Epidermal melanocyte (primary cell): ENCODE data around the gene ALG14.
A peak's percentile ranks its signal among the peaks of the same experiment; 100 is the strongest.
"Not testable (repeated sequence)": the region's sequence is repeated elsewhere in the genome, so short reads cannot be mapped to it uniquely, and the experiment has no call there.

Experiments used
- DNase-seq: peaks from one replicate; pipeline ENCODE4 v3.0.0; 2011; ENCODE audit warnings: low spot score; ENCODE audit not compliant: insufficient read length

The ALG14 gene

GRCh38 chr1:95072532-95073419 lies at the start of gene ALG14:
ALG14 (minus strand) TSS chr1:95072951; CDS start chr1:95072898, 53 bp downstream.
- peak; percentile 94 for DNase-seq

GRCh38 chr1:95122151-95122697 lies 49.5 kb upstream of the ALG14 start:
- no peak for DNase-seq

- no peak for DNase-seq
Observed at GRCh38 chr1:95119273-95119672, 46.5 kb upstream of the ALG14 start.

- no peak for DNase-seq
Observed at GRCh38 chr1:95118710-95119109, 46.0 kb upstream of the ALG14 start.

- DNase-seq, result no peak
Observed at GRCh38 chr1:95118067-95118499, 45.3 kb upstream of the ALG14 start.

DNA sequence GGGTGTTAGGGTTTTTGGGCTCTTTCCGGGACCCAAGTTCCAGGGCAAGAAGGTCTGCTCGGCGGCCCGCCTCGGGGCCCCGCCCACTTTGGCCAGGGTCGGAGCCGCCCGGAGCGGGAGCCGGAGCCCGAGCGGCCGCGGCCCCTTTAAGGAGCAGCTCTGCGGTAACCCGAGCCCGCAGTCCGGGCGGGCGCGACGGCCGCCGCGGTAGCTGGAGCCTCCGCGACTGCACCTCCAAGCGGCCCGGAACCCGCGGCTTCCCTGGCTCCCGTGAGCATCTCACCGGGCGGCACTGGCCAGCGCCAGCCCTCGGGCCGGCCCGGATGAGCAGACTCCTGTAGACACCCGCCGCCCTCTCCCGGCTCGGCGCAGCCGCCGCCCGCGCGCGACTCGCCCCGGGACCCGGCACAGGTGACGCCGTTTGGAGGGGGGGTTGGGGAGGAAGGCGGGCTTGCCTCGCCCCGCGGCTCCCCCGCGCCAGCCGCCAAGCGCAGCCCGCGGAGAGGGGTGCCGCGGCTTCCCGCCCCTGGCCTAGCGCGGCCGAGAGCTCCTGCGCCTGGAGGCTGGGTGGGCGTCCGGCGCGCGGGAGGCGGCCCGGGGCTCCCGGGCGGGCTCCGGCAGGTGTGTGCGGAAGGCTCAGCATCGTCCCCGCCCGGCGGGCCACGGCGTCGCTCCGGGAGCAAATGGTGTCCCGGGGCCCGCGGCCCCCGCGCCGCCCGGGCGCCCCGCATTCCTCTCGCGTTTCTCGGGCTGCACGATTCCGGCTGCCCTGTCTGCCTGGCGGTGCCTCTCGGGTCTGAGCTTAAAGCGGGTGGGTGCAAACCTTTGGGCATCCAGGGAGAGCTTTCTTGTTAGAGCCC lies 44.7 kb upstream of the ALG14 start, which contains the start of gene TLCD4:
Gene TLCD4 (plus strand): TSS at position 149 of the 860 bp plus-strand sequence. CDS start 26,547 bp downstream, outside the sequence.
- no peak for DNase-seq

GRCh38 chr1:95116580-95117206 lies 43.9 kb upstream of the ALG14 start:
- DNase-seq, result no peak

DNA sequence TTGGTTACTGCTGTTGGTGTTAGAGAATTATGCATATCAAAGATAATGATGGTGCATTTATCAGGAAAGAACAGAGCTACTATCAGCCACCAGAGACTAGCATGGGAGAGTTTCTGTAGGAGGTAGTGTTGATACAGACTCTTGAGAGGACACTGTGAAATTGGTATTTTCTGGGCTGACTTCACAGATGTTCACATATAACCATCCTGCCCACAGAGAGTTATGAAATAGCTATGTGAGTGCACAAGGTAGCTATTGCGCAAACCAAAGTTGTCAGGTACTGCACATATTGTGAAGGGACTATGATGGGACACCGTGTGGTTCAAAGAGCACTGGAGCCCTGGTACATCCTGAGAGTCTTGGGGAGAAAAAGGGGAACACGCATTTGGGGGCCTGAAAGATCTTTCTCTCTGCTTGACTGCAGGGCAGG lies 43.0 kb upstream of the ALG14 start:
- DNase-seq, result no peak

DNA sequence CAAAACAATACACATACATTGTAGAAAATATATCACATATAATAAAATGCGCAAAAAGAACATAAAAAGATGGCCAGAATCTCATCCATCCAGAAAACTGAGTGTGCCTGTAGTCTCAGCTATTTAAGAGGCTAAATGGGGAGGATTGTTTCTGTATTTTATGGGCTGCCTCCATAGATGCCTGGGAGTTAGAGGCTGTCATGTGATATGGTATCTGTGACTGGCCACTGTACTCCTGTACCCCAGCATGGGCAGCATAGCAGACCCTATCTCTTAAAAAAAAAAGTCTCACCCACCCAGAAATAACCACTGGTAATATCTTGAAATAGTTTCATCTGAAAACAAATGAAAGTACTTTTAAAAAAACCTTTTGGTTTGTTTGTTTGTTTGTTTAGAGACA lies 40.9 kb upstream of the ALG14 start:
- DNase-seq, result no peak

- DNase-seq, result no peak
Observed at GRCh38 chr1:95111014-95111413, 38.3 kb upstream of the ALG14 start.

- no peak for DNase-seq
Observed at GRCh38 chr1:95108792-95109191, 36.0 kb upstream of the ALG14 start.

DNA sequence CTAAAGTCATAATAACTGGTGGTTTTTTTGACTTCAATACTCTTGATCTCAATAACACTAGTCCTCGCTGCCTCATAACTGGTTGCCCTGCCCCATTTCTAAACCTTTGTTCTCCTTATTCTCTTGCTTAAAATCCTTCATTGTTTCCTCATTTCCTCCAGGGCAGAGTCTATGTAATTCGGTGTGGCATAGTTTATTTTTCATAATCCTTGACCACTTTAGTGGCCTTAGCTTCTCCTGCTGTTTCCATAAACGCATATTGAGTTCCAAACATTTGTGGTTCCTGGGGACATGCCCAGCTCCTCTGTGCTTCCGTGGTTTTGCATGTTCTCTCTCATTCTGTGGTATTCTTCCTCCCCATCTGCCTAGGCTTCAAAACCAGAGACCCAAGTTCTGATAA lies 25.4 kb upstream of the ALG14 start:
- DNase-seq, result no peak

- no peak for DNase-seq
Observed at GRCh38 chr1:95097426-95097825, 24.7 kb upstream of the ALG14 start.

DNA sequence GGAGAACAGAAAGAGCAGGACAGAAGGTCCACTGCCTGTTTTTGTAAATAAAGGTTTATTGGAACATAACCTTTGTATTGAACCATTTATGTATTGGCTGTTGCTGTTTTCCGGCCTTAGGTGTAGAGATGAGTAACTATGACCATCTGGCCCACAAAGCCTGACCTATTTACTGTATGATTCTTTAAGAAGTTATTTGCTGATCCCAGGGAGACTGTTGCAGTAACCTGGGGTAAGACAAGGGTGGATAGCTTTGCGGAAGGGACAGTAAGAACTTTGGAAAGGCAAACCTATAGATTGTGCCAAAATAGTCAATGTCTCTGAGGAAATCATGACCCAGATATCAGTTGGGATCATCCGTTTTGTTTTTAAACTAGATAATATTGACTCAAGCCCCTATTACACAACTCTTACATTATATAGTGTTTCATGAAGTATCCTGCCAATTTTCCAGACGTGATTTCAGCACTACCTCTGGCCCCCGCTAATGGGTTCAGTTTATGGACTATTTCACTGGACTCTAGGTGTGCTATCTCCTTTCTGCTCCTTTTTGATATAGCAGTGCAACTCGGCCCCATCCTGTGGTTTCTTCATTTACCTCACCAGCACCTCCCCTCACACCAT lies 23.6 kb upstream of the ALG14 start:
- DNase-seq, result no peak

- DNase-seq, result no peak
Observed at GRCh38 chr1:95095833-95096217, 23.1 kb upstream of the ALG14 start.

GRCh38 chr1:95094923-95095322 lies 22.2 kb upstream of the ALG14 start:
- no peak for DNase-seq

DNA sequence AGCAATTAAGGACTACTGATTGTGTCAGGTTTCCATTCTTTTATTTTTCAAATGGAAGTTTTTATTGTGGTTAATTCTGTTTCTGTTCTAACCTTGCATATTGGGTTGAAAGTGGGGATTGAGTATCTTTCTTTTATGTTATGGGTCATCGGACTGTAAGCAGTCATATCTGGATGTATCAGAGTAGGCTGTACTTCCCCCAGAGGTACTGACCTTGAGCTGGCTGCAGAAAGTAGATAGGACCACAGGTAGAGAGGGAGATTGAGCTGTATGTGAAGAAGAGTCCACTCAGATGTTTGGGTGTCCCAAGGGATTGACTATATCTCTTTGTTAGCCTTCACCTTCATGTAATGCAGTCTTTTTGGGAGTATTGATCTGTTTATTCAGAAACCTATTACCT lies 20.5 kb upstream of the ALG14 start:
- DNase-seq, result no peak

GRCh38 chr1:95092891-95093290 lies 20.1 kb upstream of the ALG14 start:
- DNase-seq, result not testable (repeated sequence)

DNA sequence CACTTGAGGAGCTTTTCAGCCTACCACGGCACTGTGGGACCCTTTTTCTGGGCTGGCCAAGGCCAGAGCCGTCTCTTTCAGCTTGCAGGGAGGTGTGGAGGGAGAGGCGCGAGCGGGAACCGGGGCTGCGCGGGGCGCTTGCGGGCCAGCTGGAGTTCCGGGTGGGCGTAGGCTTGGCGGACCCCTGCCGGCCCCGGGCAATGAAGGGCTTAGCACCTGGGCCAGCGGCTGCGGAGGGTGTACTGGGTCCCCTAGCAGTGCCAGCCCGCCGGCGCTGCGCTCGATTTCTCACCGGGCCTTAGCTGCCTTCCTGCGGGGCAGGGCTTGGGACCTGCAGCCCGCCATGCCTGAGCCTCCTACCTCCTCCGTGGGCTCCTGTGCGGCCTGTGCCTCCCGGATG lies 18.5 kb upstream of the ALG14 start:
- DNase-seq, result not testable (repeated sequence)

DNA sequence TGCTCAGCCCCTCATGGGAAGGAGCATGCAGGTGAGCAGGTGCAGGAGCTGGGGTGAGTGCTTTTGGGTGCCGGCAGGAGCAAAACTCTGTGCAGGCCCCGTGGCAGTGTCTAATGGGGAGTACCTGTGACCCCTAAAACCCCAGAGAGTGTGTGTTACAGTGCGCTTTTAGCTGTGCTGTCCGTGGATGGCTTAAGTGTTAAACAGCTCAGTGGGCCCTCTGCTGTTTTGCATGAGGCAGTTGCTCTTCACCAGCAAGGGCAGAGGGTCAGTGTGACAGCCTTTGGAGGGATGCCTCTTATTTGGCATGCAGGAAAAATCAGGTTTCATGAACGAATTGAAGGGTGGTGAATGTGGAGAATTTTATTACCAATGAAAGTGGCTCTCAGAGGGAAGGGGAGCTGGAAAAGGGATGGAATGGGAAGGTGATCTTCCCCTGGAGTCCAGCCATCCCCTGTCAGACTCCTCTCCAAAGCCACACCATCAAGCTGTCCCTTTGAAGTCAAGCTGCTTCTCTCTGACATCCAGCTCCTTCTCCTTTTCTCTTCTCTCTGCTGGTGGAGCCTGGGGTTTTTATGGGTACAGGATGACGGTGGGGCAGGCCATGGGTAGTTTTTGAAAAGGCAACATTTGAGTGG lies 17.0 kb upstream of the ALG14 start:
- no peak for DNase-seq
